Fibroblast of skin of abdomen (primary cell): ENCODE measurements around the gene PAGE1. TPM values are rescaled to one million over a fixed set of nuclear protein-coding genes. Genes with fewer than 3 reads are reported as not detected.
"Not testable (repeated sequence)": the region's sequence is repeated elsewhere in the genome, so short reads cannot be mapped to it uniquely, and the experiment has no call there.

ENCODE experiments used
- DNase-seq: peaks from one replicate; pipeline ENCODE4 v3.0.0-alpha.2; 2013
- polyA plus RNA-seq, 2 experiments: library from polyadenylated mRNA; unstranded; fragments of 120-200 nt; gene quantifications; one replicate each; pipeline ENCODE4 v1.2.1, GENCODE V29; 2013; ENCODE audit not compliant: insufficient read length in 2 of 2

Gene PAGE1
- polyA plus RNA-seq (2013, experiment 1 of 2; ENCODE audit: insufficient read length), result not detected
- not detected for polyA plus RNA-seq (2013, experiment 2 of 2; ENCODE audit: insufficient read length)

- DNase-seq, result no peak
Measured at GRCh38 chrX:49695276-49696180, at the start of gene PAGE1. TSS of gene PAGE1 (minus strand) at chrX:49695984. CDS start at chrX:49694770, 1,214 bp downstream.

GRCh38 chrX:49741501-49741900 lies 45.7 kb upstream of the PAGE1 start:
- not testable (repeated sequence) for DNase-seq

- no peak for DNase-seq
Measured at GRCh38 chrX:49727847-49728246, 32.1 kb upstream of the PAGE1 start.

- DNase-seq, result no peak
Measured at GRCh38 chrX:49726966-49727365, 31.2 kb upstream of the PAGE1 start.

GRCh38 chrX:49725923-49726904 lies 30.4 kb upstream of the PAGE1 start:
- DNase-seq, result no peak

DNA sequence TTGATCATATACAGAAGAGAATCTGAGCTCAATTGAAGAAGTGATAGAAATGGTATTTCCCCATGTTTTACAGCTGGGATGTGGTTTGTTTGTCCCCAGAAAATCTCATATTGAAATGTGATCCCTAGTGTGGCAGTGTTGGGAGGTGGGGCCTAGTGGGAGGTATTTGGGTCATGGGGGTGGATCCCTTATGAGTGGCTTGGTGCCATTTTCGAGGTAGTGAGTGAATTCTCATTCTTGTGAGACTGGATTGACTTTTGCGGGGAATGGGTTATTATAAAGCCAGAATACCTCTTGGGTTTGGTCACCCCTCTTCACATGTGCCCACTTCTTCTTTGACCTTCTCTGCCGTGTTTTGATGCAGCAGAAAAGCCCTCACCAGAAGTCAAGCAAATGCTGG lies 29.6 kb upstream of the PAGE1 start:
- DNase-seq, result no peak

DNA sequence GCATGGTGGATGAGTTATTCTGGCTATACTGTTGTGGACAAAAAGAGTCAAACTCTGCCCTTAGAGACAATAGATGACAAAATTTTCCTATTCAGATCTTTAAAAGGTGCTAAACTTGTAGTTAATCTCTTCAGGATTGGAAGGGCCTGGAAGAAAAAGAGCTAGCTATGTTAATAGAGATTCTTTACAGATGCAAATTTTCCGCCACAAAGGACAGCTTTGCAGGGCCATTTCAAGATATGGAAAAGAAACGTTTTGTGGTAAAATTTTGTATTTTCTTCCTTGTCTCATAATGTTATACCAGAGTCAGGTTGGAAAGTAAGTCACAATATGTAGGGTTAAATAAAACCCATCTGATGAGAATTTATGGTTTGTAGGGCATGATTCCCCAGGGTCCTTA lies 24.3 kb upstream of the PAGE1 start:
- not testable (repeated sequence) for DNase-seq

GRCh38 chrX:49712577-49712976 lies 16.8 kb upstream of the PAGE1 start:
- no peak for DNase-seq

GRCh38 chrX:49710744-49711319 lies 15.0 kb upstream of the PAGE1 start:
- no peak for DNase-seq

DNA sequence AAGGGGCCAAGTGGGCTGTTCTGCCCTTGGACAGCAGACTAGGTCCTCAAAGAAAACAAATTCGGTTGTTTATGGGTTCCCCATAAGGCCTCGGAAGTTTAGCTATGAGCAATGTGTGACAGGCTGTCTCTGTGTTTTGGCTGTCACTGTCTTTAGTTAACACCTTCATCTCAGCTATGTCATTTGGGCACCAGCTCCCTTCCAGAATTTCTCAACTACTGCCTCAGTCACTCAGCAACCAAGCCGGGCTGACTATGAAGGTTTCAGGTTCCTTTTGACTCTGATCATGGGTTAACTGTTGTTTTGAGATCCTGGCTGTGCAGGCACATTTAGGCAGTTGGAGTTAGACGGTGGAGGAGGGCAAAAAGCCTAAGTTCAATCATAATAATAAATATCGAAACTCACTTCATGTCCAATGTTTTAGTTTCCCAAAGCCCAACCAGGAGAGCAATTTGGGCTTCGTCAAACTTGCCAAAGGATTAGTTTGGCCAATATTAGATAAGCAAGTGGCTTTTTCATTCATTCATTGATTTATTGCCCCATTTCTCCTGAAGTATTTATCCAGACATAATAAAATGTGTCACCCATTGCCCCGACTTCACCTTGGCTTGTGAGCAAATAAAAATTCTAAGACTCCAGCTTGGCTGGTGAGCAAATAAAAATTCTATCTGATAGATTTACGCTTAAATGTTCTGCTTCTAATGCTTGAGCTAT lies 9.1 kb upstream of the PAGE1 start:
- DNase-seq, result no peak

GRCh38 chrX:49701933-49702332 lies 6.1 kb upstream of the PAGE1 start:
- DNase-seq, result no peak

- no peak for DNase-seq
Measured at GRCh38 chrX:49701323-49701722, 5.5 kb upstream of the PAGE1 start.

- DNase-seq, result no peak
Measured at GRCh38 chrX:49675075-49675719, 20.6 kb downstream of the PAGE1 start.

DNA sequence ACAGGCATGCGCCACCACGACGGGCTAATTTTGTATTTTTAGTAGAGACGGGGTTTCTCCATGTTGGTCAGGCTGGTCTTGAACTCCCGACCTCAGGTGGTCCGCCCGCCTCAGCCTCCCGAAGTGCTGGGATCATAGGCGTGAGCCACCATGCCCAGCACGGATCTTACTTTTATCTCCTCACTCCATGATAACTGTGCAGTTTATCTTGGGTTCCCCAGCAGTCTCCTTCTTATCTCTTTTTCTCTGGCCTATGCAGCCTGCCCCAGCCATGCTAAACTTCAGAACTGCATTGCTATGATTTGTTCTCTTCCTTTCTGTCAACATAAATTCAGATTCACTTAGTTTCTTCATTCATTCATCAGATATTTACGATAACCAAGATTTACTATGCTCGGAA lies 22.4 kb downstream of the PAGE1 start:
- no peak for DNase-seq

GRCh38 chrX:49664824-49665223 lies 31.0 kb downstream of the PAGE1 start:
- no peak for DNase-seq

DNA sequence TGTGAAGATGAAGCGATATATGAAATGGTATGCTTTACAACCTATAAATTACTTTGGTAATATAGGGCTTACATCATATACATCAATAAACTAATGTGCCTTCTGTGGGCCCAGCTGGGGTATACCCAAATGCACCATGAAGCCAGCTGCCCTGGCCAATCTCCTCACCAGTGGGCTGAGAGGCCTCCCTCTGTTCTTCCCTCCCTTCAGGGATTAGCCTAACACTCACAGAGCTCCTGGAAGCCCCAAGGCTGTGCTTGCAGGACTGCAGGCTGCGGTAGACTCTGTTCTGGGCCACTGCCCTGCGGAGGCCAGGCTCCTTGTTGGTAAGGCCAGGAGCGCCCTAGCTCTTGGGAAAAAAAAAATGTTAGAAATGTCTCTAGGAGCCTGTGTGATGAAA lies 33.9 kb downstream of the PAGE1 start:
- no peak for DNase-seq

GRCh38 chrX:49659771-49660170 lies 36.0 kb downstream of the PAGE1 start:
- no peak for DNase-seq

- DNase-seq, result no peak
Measured at GRCh38 chrX:49656533-49656932, 39.3 kb downstream of the PAGE1 start.

- no peak for DNase-seq
Measured at GRCh38 chrX:49644991-49645637, 50.7 kb downstream of the PAGE1 start.
